22Rv1 (cell line): ENCODE data around the gene SPG7.

ENCODE experiments used
- H3K27ac ChIP-seq: fragments of 450-650 bp; 2 replicates; pipeline ENCODE4 v1.5.1; 2017
- ZFX ChIP-seq: fragments of 450-650 bp; IDR thresholded peaks from 2 replicates; pipeline ENCODE4 v1.6.1; 2017; ENCODE audit warnings: antibody characterized with exemption, borderline replicate concordance
- TF ChIP-seq, protein P1 (sequence below): fragments of 450-650 bp; IDR thresholded peaks from 2 replicates; pipeline ENCODE4 v1.5.1; 2017; ENCODE audit warnings: mild to moderate bottlenecking

Gene SPG7

DNA sequence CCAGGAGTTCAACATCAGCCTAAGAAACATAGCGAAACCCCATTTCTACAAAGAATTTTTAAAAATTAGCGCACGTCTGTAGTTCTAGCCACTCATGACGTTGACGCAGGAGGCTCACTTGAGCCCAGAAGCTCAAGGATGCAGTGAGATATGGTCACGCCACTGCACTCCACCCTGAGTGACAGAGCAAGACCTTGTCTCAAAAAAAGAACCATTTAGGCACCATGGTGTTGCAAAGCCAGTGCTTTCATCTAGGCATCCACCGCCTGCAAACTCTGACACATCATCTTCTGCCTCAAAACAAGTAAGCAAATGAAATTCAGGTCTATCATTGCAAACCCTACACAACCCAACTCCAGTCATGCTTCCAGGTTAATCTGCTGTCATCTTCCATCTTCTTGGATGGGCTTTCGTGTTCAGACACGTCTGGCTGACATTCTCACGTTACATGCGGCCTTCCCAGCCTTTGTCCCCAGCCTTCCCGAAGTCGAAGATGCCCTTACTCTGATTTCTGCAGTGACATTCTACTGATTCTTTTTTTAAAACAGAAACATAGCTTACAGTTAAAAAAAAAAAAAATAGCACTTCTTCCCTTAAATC lies 26.7 kb upstream of the SPG7 start:
- TF ChIP-seq, protein P1, sequence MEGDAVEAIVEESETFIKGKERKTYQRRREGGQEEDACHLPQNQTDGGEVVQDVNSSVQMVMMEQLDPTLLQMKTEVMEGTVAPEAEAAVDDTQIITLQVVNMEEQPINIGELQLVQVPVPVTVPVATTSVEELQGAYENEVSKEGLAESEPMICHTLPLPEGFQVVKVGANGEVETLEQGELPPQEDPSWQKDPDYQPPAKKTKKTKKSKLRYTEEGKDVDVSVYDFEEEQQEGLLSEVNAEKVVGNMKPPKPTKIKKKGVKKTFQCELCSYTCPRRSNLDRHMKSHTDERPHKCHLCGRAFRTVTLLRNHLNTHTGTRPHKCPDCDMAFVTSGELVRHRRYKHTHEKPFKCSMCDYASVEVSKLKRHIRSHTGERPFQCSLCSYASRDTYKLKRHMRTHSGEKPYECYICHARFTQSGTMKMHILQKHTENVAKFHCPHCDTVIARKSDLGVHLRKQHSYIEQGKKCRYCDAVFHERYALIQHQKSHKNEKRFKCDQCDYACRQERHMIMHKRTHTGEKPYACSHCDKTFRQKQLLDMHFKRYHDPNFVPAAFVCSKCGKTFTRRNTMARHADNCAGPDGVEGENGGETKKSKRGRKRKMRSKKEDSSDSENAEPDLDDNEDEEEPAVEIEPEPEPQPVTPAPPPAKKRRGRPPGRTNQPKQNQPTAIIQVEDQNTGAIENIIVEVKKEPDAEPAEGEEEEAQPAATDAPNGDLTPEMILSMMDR = no peak
- TF ChIP-seq ZFX = no peak
- H3K27ac ChIP-seq = no peak overlapping the region

DNA sequence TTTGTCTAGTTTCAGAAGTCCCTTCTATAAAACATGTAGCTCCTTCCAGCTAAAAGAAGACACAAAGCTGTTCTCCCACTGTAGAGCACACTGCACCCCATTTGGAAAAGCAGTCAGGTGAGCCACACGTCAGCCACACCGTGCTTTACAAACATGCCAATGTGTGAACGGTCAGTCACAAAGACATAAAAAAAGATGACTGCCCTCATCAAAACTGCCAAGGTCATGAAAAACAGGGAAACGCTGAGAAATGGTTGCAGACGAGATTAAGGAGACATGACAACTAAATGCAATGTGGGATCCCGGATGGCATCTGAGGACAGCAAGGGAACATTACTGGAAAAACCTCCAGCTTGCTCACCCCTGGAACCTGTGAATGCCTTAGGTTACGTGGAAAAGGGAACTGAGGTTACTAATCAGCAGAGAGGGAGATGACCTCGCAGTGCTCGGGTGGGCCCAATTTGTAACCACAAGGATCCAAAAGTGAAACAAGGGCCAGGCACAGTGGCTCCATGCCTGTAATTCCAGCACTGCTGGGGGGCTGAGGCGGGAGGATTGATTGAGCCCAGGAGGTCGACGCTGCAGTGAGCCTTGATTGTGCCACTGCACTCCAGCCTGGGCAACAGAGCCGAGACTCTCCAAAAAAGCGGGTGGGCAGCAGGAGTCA lies 25.9 kb upstream of the SPG7 start:
- TF ChIP-seq, protein P1 = no peak
- TF ChIP-seq ZFX = no peak
- H3K27ac ChIP-seq = no peak overlapping the region

DNA sequence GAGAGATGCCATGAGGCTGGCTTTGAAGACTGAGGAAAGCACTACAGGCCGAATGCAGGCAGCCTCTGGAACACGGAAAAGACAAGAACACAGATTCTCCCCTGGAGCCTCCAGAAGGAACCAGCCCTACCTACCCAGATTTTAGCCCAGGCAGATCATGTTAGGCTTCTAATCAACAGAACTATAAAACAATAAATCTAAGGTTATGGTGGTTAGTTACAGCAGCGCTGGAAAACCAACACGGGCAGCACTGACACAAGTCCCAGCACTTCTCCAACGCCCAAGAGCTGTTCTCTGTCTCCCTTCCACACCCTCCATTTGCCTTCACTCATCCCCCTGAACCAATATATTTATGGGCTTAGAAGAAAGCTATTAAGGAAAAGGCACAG lies 25.4 kb upstream of the SPG7 start:
- no peak overlapping the region for H3K27ac ChIP-seq
- TF ChIP-seq ZFX = no peak
- TF ChIP-seq, protein P1 = no peak

DNA sequence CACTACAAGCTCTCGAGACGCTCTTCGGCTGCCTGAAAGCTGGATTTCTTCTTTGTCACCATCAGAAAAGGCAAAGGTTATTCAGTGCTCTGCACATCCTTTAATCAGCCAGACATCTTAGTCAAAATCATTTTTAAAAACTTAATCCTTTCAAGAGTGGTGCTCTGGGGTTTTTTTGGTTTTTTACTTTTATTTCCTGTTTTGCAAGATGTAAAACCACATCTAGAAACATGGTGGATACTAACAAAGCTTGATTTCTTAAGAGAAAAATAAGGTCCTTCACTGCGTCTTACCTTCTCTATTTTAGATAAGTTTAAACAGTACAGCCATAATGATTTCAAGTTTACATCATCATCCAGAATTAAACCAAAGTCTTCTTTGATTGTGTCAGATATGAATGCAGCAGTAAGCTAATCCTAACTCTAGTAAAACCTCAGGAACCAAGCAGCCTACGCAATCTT lies 24.1 kb upstream of the SPG7 start:
- no peak for TF ChIP-seq ZFX
- TF ChIP-seq, protein P1 = no peak
- no peak overlapping the region for H3K27ac ChIP-seq

DNA sequence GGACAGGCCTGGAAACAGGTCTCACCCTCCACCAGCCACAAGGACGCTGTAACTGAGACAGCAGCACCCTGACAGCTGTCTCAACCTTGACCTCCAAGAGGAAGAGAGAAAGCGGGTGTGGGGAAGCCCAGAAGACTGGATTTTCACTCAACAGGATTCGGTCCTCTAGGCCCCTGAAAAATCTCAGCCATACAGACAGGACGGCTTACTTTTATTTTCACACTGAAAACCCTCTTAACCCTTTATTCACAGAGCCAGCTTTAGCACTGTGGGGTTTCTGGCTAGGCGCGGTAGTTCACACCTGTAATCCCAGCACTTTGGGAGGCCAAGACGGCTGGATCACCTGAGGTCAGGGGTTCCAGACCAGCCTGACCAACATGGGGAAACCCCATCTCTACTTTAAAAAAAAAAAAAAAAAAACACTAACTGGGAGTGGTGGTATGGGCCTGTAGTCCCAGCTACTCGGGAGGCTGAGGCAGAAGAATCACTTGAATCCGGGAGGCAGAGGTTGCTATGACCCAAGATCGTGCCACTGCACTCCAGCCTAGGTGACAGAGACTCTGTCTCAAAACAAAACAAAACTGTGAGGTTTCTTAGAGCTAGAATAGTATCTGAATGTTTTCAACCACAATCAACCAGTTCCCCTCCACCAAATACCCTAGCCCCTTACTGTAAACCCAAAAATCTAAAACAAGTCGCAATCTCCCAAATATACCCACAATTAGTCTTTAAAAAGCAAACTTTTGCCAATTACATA lies 23.1 kb upstream of the SPG7 start:
- no peak overlapping the region for H3K27ac ChIP-seq
- TF ChIP-seq, protein P1 = no peak
- no peak for TF ChIP-seq ZFX

DNA sequence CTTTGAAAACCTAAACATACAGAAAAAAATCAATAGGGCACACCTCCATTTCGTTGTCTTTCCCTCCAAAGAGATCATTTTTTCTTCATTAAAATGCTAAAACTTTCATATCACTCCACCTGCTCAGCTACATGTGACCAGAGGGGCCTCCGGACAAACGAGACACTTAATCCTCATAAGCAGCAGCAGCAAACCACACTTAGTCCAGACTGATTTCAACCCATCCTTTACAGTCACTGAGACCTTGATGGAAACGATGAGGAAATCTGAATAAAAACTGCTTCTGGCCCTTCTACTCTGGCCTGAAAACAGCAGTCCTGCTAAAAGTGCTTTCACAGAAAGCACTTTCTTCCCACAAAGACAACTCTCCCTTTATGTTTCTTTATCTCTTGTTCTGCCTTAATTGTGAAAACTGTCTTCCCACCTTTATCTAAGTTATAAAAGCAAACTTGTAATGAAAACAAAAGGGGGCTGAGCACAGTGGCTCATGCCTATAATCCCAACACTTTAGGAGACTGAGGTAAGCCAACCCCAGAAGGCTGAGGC lies 22.4 kb upstream of the SPG7 start:
- no peak overlapping the region for H3K27ac ChIP-seq
- no peak for TF ChIP-seq ZFX
- TF ChIP-seq, protein P1 = no peak
